HG03103 (cell line): ENCODE measurements around the gene ATP4B.

Source experiments
- ATAC-seq: cut with Tn5 transposase; IDR thresholded peaks from one replicate; pipeline ENCODE4 v1.9.1; 2021; ENCODE audit warnings: low read depth; ENCODE audit not compliant: unreplicated experiment

ATP4B gene

GRCh38 chr13:113643593-113643992 is 14.4 kb downstream of the ATP4B start:
- no peak for ATAC-seq

GRCh38 chr13:113642563-113642962 is 15.4 kb downstream of the ATP4B start:
- no peak for ATAC-seq

GRCh38 chr13:113641426-113641825 is 16.6 kb downstream of the ATP4B start:
- ATAC-seq: no peak

GRCh38 chr13:113639616-113640262 is 18.3 kb downstream of the ATP4B start:
- ATAC-seq: no peak

DNA sequence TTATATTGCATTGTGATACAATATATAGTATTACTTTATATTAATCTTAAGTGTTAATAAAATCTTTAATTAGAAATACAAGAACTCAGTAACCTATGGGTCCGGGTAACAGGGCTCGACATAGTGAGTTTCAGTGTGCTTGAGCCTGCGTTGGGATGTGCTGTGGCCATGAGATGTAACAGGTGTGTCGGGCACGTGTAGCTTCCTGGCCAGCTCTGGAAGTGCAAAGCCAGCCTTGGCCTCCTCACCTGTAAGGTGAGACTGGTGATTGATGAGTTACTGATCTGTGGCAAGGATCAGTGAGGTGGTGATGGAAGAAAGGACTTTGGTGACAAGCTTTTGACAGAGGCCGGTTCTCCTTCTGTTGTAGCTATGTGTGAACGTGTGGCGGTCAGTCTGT is 19.2 kb downstream of the ATP4B start:
- no peak for ATAC-seq

- ATAC-seq: no peak
Measured at GRCh38 chr13:113638173-113638746, 19.7 kb downstream of the ATP4B start.

DNA sequence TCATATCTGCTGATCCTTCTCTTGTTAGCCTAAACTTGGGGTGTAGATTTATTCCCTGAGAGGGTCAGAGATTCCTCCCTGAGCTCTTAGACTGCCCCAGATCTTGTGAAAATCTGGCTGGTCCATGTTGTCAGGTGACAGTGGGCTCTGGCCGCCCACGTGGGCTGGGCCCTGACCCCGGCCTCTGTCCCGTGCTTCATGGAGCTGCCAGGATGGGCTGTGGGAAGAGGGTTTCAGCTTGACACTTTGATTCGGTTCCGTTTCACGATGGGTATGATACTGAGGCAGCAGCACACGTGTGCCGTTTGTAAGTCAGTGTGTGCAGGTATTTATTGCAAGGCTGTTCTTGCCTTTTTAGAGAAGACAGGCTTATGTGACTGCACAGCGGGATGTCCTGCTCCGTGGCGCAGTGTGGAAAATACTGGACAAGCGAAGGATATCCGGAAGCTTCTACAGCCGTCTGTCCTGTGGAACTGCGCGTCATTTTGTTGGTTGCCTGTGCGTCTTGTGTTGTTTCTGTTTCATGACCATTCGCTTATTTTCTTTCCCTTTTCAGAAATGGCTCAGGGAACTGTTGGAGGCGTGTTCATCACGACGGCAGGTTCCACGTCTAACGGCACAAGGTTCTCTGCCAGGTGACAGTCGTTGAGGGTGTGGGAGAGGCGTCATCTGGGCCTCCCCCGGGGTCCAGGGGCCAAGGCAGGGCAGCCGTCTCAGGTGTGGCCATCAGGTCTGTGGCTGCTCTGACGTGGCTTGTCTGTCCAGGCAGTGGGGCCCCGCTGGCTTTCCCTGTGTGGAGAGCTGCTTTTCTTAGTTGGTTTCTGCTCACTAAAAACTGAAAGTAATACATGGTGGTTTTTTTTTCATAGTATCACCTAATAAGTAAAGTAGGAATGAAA is 20.5 kb downstream of the ATP4B start:
- ATAC-seq: no peak

GRCh38 chr13:113636266-113636963 is 21.6 kb downstream of the ATP4B start:
- ATAC-seq: no peak

GRCh38 chr13:113635709-113636108 is 22.3 kb downstream of the ATP4B start:
- no peak for ATAC-seq

DNA sequence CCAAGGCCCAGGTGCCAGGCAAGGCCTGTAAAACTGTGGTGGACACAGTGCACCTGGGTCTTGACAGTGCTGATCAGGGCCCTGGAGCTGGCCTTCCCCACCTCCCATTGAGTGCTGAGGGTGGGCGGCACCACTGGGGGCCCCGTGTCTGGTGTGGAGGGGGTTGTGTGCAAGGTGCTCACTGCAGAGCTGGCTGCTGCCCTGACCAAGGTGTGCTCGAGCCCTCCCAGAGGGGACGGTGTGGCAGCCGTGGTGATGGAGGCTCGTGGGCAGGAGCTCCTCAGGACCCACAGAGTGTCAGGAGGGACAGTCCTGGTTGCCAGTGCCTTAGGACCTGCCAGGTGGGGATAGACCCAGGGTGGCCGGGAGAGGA is 23.0 kb downstream of the ATP4B start:
- no peak for ATAC-seq

- ATAC-seq: no peak
Measured at GRCh38 chr13:113634279-113635047, 23.5 kb downstream of the ATP4B start.

DNA sequence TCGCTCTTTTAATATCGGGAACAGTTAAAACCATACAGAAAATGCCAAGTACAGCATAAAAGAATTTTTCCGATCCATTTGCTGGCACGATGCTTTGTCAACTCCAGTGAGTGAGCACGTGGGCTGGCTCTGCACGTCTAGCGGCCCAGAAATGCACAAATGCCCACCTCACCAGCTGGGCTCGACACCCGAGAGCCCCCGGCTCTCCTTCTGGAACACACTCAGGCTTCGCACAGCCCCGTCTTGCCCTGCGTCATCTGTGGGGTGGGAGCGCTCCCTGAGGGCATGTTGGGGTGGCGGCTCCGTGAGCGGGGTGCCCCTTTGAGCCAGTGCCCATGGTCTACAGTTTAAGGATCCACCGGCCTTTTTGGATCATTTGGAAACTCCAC is 24.5 kb downstream of the ATP4B start:
- no peak for ATAC-seq

GRCh38 chr13:113632706-113633484 is 25.1 kb downstream of the ATP4B start:
- ATAC-seq: no peak

- no peak for ATAC-seq
Measured at GRCh38 chr13:113631341-113632095, 26.5 kb downstream of the ATP4B start.

DNA sequence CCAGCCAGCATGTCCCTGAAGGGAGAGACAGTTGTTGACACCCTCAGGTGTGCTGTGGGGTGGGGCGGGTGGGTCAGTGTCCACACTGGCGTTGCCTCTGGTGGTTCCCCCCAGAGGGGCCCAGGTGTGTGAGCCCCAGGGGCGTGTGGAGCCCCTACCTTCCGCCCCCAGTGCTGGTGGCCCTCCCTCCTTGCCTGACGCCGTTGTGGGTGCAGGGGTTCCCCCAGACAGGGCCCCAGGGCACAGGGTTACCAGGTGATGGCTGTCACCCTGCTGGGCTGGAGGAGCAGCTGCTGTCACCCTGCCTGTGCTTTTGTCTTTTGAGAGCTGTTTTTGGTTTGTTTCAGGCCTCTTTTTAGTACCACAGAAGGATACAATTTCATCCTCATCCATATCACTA is 27.2 kb downstream of the ATP4B start:
- ATAC-seq: no peak

DNA sequence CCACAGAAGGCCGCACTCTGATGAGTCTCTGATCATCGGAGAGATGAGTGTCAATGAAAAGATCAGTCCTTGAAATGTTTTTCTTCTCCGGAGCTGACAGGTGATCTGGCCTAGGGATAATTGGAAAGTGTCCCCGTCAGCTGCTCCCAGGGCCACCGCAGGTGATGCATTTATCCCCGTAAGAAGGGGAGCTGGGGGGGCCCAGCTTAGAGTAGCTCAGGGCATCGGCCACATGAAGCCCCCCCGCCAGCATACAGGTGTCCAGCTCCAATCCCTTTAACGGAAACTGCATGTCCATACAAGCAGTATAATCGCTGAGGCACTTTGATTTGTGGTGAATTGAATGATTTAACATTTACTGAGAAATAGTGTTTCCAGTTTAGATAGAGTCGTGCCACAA is 27.7 kb downstream of the ATP4B start:
- no peak for ATAC-seq

GRCh38 chr13:113629866-113630265 is 28.1 kb downstream of the ATP4B start:
- no peak for ATAC-seq

- no peak for ATAC-seq
Measured at GRCh38 chr13:113628291-113629270, 29.4 kb downstream of the ATP4B start.
